OCI-LY1 (cell line): ENCODE measurements around the gene MOCS2.

Experiments
- H2AFZ ChIP-seq: fragments of 200-600 bp; sonication (generic), shearing (Covaris generic); 2 replicates; pipeline ENCODE4 v1.6.0; 2014; ENCODE audit warnings: antibody characterized with exemption, mild to moderate bottlenecking, low read length
- H3F3A ChIP-seq: fragments of 200-600 bp; sonication (generic), shearing (Covaris generic); 2 replicates; pipeline ENCODE4 v1.6.0; 2014; ENCODE audit warnings: mild to moderate bottlenecking, antibody characterized with exemption, low read length, moderate library complexity; ENCODE audit not compliant: insufficient read depth
- H3K27ac ChIP-seq: fragments of 200-600 bp; sonication (generic); 2 replicates; pipeline ENCODE4 v1.5.1; 2014; ENCODE audit warnings: low read length, mixed run types, mild to moderate bottlenecking, low read depth; ENCODE audit not compliant: poor library complexity, severe bottlenecking
- H3K27me3 ChIP-seq: fragments of 200-600 bp; sonication (generic); 2 replicates; pipeline ENCODE4 v1.6.0; 2014; ENCODE audit warnings: antibody characterized with exemption, mild to moderate bottlenecking, low read length, moderate library complexity; ENCODE audit not compliant: insufficient read depth
- H3K36me3 ChIP-seq: fragments of 200-600 bp; sonication (generic); 2 replicates; pipeline ENCODE4 v1.6.1; 2014; ENCODE audit warnings: mild to moderate bottlenecking, antibody characterized with exemption, low read length, moderate library complexity, mixed read lengths; ENCODE audit not compliant: insufficient read depth
- H3K4me1 ChIP-seq: fragments of 200-600 bp; sonication (generic); 2 replicates; pipeline ENCODE4 v1.5.1; 2014; ENCODE audit warnings: mild to moderate bottlenecking, low read length, moderate library complexity; ENCODE audit not compliant: insufficient read depth, severe bottlenecking
- H3K4me2 ChIP-seq: fragments of 200-600 bp; sonication (generic), shearing (Covaris generic); 2 replicates; pipeline ENCODE4 v1.6.1; 2014; ENCODE audit warnings: low read length
- H3K4me3 ChIP-seq: fragments of 200-600 bp; sonication (generic); 2 replicates; pipeline ENCODE4 v1.5.1; 2014; ENCODE audit warnings: low read length, low read depth, mild to moderate bottlenecking, mixed read lengths; ENCODE audit not compliant: poor library complexity, severe bottlenecking
- H3K79me2 ChIP-seq: fragments of 200-600 bp; shearing (Covaris generic); 2 replicates; pipeline ENCODE4 v1.6.1; 2016; ENCODE audit warnings: mixed run types, low read length, mixed read lengths; ENCODE audit not compliant: insufficient read depth
- H3K9ac ChIP-seq: fragments of 200-600 bp; sonication (generic), shearing (Covaris generic); 2 replicates; pipeline ENCODE4 v1.6.1; 2014; ENCODE audit warnings: mild to moderate bottlenecking, low read length, mixed read lengths
- H3K9me2 ChIP-seq: fragments of 200-600 bp; sonication (generic), shearing (Covaris generic); 2 replicates; pipeline ENCODE4 v1.6.1; 2014; ENCODE audit warnings: low read depth, mild to moderate bottlenecking, low read length, mixed read lengths
- H3K9me3 ChIP-seq: fragments of 200-600 bp; shearing (Covaris generic); 2 replicates; pipeline ENCODE4 v1.6.1; 2014; ENCODE audit warnings: low read length, mixed read lengths
- H4K20me1 ChIP-seq: fragments of 200-600 bp; sonication (generic), shearing (Covaris generic); 2 replicates; pipeline ENCODE4 v1.6.0; 2016; ENCODE audit warnings: mild to moderate bottlenecking, low read length; ENCODE audit not compliant: insufficient read depth
- CTCF ChIP-seq: fragments of 200-600 bp; sonication (generic), shearing (Covaris generic); IDR thresholded peaks from 2 replicates; pipeline ENCODE4 v1.5.1; 2017; ENCODE audit warnings: mild to moderate bottlenecking, antibody characterized with exemption, low read length, moderate library complexity, mixed read lengths
- EZH2 ChIP-seq: fragments of 200-600 bp; sonication (generic), shearing (Covaris generic); IDR thresholded peaks from 2 replicates; pipeline ENCODE4 v1.8.0; 2017; ENCODE audit warnings: borderline replicate concordance, mixed run types, mild to moderate bottlenecking, antibody characterized with exemption, low read length, moderate library complexity, mixed read lengths

MOCS2 gene

GRCh38 chr5:53067641-53068040, 41.9 kb downstream of the MOCS2 start:
- Histone ChIP-seq H3K36me3 (no peaks in the 10 kb centered on the region), H3K4me2 (no peak overlapping the region), H3K27me3 (no peaks in the 10 kb centered on the region), H3K9me2 (no peaks in the 10 kb centered on the region), H3K27ac (no peak overlapping the region), H3K79me2 (no peaks in the 10 kb centered on the region), H2AFZ (no peak overlapping the region), H3K4me3 (no peak overlapping the region), H3K9ac (no peak overlapping the region), H3K9me3 (no peaks in the 10 kb centered on the region), H3F3A (no peaks in the 10 kb centered on the region), H3K4me1 (no peaks in the 10 kb centered on the region), H4K20me1 (no peaks in the 10 kb centered on the region)
- TF ChIP-seq EZH2 (no peak), CTCF (no peak)

- no peaks in the 10 kb centered on the region for H3K36me3 ChIP-seq
- H3K9me3 ChIP-seq = no peaks in the 10 kb centered on the region
- no peak for TF ChIP-seq CTCF
- TF ChIP-seq EZH2 = no peak
- H3K4me1 ChIP-seq = no peaks in the 10 kb centered on the region
- no peak overlapping the region for H2AFZ ChIP-seq
- no peak overlapping the region for H3K4me2 ChIP-seq
- no peaks in the 10 kb centered on the region for H3K79me2 ChIP-seq
- no peak overlapping the region for H3K9ac ChIP-seq
- H3K4me3 ChIP-seq = no peak overlapping the region
- H3K9me2 ChIP-seq = no peaks in the 10 kb centered on the region
- no peaks in the 10 kb centered on the region for H3K27me3 ChIP-seq
- H3K27ac ChIP-seq = no peak overlapping the region
- no peaks in the 10 kb centered on the region for H3F3A ChIP-seq
- H4K20me1 ChIP-seq = no peaks in the 10 kb centered on the region
Measured at GRCh38 chr5:53066088-53066487, 43.5 kb downstream of the MOCS2 start.

- Histone ChIP-seq H2AFZ (no peak overlapping the region), H4K20me1 (no peaks in the 10 kb centered on the region), H3K9ac (no peak overlapping the region), H3K27me3 (no peaks in the 10 kb centered on the region), H3K36me3 (no peaks in the 10 kb centered on the region), H3K9me2 (no peaks in the 10 kb centered on the region), H3K4me2 (no peak overlapping the region), H3K9me3 (no peaks in the 10 kb centered on the region), H3K4me1 (no peaks in the 10 kb centered on the region), H3K4me3 (no peak overlapping the region), H3K27ac (no peak overlapping the region), H3K79me2 (no peaks in the 10 kb centered on the region), H3F3A (no peaks in the 10 kb centered on the region)
- TF ChIP-seq EZH2 (no peak), CTCF (no peak)
Measured at GRCh38 chr5:53063791-53064190, 45.8 kb downstream of the MOCS2 start.
